GM23338 (cell line): ENCODE results near the gene BMPR1B. TPM values are rescaled to one million over a fixed set of nuclear protein-coding genes. Genes with fewer than 3 reads are reported as not detected.

Experiments
- ATAC-seq: fragments of 200-7000 bp; cut with Tn5 transposase; 3 replicates; pipeline ENCODE4 v1.9.1; 2020
- DNase-seq: peaks from one replicate; pipeline ENCODE4 v3.0.0-alpha.2; 2015; ENCODE audit warnings: low spot score
- H2AFZ ChIP-seq: fragments of 200-600 bp; sonication (generic); 2 replicates; pipeline ENCODE4 v1.8.0; 2016; ENCODE audit warnings: antibody characterized with exemption, mild to moderate bottlenecking, moderate library complexity
- H3F3A ChIP-seq: fragments of 200-600 bp; sonication (generic); replicated peaks from 2 replicates; pipeline ENCODE4 v1.8.0; 2017; ENCODE audit warnings: antibody characterized with exemption, mixed run types, low read depth
- H3K27ac ChIP-seq: fragments of 200-600 bp; sonication (generic); 2 replicates; pipeline ENCODE4 v1.6.1; 2016; ENCODE audit warnings: low read depth
- H3K27me3 ChIP-seq: fragments of 200-600 bp; sonication (generic); 2 replicates; pipeline ENCODE4 v1.8.0; 2016; ENCODE audit warnings: mild to moderate bottlenecking, mixed run types, moderate library complexity; ENCODE audit not compliant: insufficient read depth
- H3K36me3 ChIP-seq: fragments of 200-600 bp; sonication (generic); 2 replicates; pipeline ENCODE4 v1.8.0; 2016; ENCODE audit warnings: mild to moderate bottlenecking; ENCODE audit not compliant: insufficient read depth
- H3K4me1 ChIP-seq: fragments of 200-600 bp; sonication (generic); 2 replicates; pipeline ENCODE4 v1.8.0; 2016; ENCODE audit warnings: mild to moderate bottlenecking, moderate library complexity; ENCODE audit not compliant: insufficient read depth
- H3K4me2 ChIP-seq: fragments of 200-600 bp; sonication (generic); 2 replicates; pipeline ENCODE4 v1.7.1; 2017; ENCODE audit warnings: mixed run types
- H3K4me3 ChIP-seq: fragments of 200-600 bp; sonication (generic); 2 replicates; pipeline ENCODE4 v1.6.1; 2016; ENCODE audit warnings: mixed run types
- H3K79me2 ChIP-seq: fragments of 200-600 bp; sonication (generic); replicated peaks from 2 replicates; pipeline ENCODE4 v1.8.0; 2017; ENCODE audit warnings: mild to moderate bottlenecking; ENCODE audit not compliant: insufficient read depth
- H3K9me2 ChIP-seq: fragments of 200-600 bp; sonication (generic); 2 replicates; pipeline ENCODE4 v1.8.0; 2017; ENCODE audit not compliant: insufficient read depth
- H4K20me1 ChIP-seq: fragments of 200-600 bp; sonication (generic); replicated peaks from 2 replicates; pipeline ENCODE4 v1.8.0; 2017; ENCODE audit warnings: mild to moderate bottlenecking; ENCODE audit not compliant: insufficient read depth
- H3K27ac Mint-ChIP-seq: 2 replicates; pipeline ENCODE4 v1.8.0; 2020; ENCODE audit warnings: inconsistent platforms, mild to moderate bottlenecking, moderate library complexity, mixed read lengths
- H3K27me3 Mint-ChIP-seq: 3 replicates; pipeline ENCODE4 v1.8.0; 2022; ENCODE audit warnings: low read depth, mild to moderate bottlenecking, moderate library complexity, mixed read lengths, inconsistent platforms; ENCODE audit not compliant: insufficient read depth, poor library complexity
- H3K36me3 Mint-ChIP-seq: 3 replicates; pipeline ENCODE4 v1.8.0; 2021; ENCODE audit warnings: low read depth, mild to moderate bottlenecking, inconsistent platforms, moderate library complexity, mixed read lengths
- H3K4me1 Mint-ChIP-seq: 3 replicates; pipeline ENCODE4 v1.8.0; 2020; ENCODE audit warnings: mild to moderate bottlenecking, inconsistent platforms, mixed read lengths
- H3K4me3 Mint-ChIP-seq: 3 replicates; pipeline ENCODE4 v1.8.0; 2021; ENCODE audit warnings: moderate library complexity, mild to moderate bottlenecking, inconsistent platforms, mixed read lengths
- H3K9me3 Mint-ChIP-seq: 3 replicates; pipeline ENCODE4 v1.8.0; 2020; ENCODE audit warnings: moderate library complexity, mild to moderate bottlenecking, inconsistent platforms, mixed read lengths
- CTCF ChIP-seq, 2 experiments: fragments of 200-600 bp in 1 of 2; sonication (generic) in 1 of 2; conservative IDR thresholded peaks; 2 replicates each; pipeline versions ENCODE4 v1.5.1 to v1.6.1; 2016 to 2017; ENCODE audit warnings: antibody characterized with exemption in 2 of 2, low read depth in 2 of 2, mild to moderate bottlenecking in 2 of 2, moderate library complexity in 1 of 2
- EZH2phosphoT487 ChIP-seq: fragments of 200-600 bp; sonication (generic); IDR thresholded peaks from one replicate; pipeline ENCODE4 v1.8.1; 2018; ENCODE audit warnings: antibody characterized with exemption; ENCODE audit not compliant: unreplicated experiment
- NANOG ChIP-seq: IDR thresholded peaks from 2 replicates; pipeline ENCODE4 v1.6.1; 2016; ENCODE audit warnings: antibody characterized with exemption, borderline replicate concordance
- ZNF114 ChIP-seq: fragments of 250-450 bp; sonication (Bioruptor Pico); IDR thresholded peaks from 2 replicates; pipeline ENCODE4 v1.5.0; 2020; ENCODE audit warnings: mild to moderate bottlenecking, moderate library complexity
- polyA plus RNA-seq: library from polyadenylated mRNA; unstranded; fragments of >200 nt; fragmentation: Nextera tagmentation; extraction: Ambion mirVana; gene quantifications from 2 replicates; pipeline ENCODE4 v1.2.1, GENCODE V29; 2016
- total RNA-seq: library from RNA; depleted of rRNA; stranded (reverse); fragments of >200 nt; shearing (Covaris generic); gene quantifications from 2 replicates; pipeline ENCODE4 v1.2.3, GENCODE V29; 2014
- TF ChIP-seq, protein P1 (sequence below): fragments of 250-450 bp; sonication (Bioruptor Pico); IDR thresholded peaks from 2 replicates; pipeline ENCODE4 v1.5.0; 2020; ENCODE audit warnings: mild to moderate bottlenecking, moderate library complexity
- TF ChIP-seq, protein P2 (sequence below): IDR thresholded peaks from 2 replicates; pipeline ENCODE4 v1.6.1; 2016; ENCODE audit warnings: antibody characterized with exemption

BMPR1B gene
- total and polyA plus RNA-seq, 2 experiments from 2014 or later: 0.48 to 1.0 TPM

- TF ChIP-seq CTCF (conservative IDR thresholded peaks at IDR 0.05; ENCODE audit: low read depth in 2 of 2) (no peak), NANOG (no peak)
Observed at GRCh38 chr4:95051702-95052020, 293.9 kb downstream of the BMPR1B start (continued).

- H3K9me3 Mint-ChIP-seq: peaks cover 4% of the 10 kb centered on the region; the same call in 2 of the 3 replicates
- Histone ChIP-seq H3F3A (no peaks in the 10 kb centered on the region), H3K4me2 (no peak overlapping the region), H3K4me1 (peaks cover 7% of the 10 kb centered on the region; the same call in 1 of the 2 replicates), H3K4me3 (no peak overlapping the region), H4K20me1 (no peaks in the 10 kb centered on the region), H3K27me3 (no peaks in the 10 kb centered on the region), H3K27ac (no peak overlapping the region), H2AFZ (no peak overlapping the region), H3K36me3 (no peaks in the 10 kb centered on the region), H3K9me2 (no peaks in the 10 kb centered on the region), H3K79me2 (no peaks in the 10 kb centered on the region)
- TF ChIP-seq ZNF114 (CRISPR knock-in tag): no peak
- TF ChIP-seq, protein P1, sequence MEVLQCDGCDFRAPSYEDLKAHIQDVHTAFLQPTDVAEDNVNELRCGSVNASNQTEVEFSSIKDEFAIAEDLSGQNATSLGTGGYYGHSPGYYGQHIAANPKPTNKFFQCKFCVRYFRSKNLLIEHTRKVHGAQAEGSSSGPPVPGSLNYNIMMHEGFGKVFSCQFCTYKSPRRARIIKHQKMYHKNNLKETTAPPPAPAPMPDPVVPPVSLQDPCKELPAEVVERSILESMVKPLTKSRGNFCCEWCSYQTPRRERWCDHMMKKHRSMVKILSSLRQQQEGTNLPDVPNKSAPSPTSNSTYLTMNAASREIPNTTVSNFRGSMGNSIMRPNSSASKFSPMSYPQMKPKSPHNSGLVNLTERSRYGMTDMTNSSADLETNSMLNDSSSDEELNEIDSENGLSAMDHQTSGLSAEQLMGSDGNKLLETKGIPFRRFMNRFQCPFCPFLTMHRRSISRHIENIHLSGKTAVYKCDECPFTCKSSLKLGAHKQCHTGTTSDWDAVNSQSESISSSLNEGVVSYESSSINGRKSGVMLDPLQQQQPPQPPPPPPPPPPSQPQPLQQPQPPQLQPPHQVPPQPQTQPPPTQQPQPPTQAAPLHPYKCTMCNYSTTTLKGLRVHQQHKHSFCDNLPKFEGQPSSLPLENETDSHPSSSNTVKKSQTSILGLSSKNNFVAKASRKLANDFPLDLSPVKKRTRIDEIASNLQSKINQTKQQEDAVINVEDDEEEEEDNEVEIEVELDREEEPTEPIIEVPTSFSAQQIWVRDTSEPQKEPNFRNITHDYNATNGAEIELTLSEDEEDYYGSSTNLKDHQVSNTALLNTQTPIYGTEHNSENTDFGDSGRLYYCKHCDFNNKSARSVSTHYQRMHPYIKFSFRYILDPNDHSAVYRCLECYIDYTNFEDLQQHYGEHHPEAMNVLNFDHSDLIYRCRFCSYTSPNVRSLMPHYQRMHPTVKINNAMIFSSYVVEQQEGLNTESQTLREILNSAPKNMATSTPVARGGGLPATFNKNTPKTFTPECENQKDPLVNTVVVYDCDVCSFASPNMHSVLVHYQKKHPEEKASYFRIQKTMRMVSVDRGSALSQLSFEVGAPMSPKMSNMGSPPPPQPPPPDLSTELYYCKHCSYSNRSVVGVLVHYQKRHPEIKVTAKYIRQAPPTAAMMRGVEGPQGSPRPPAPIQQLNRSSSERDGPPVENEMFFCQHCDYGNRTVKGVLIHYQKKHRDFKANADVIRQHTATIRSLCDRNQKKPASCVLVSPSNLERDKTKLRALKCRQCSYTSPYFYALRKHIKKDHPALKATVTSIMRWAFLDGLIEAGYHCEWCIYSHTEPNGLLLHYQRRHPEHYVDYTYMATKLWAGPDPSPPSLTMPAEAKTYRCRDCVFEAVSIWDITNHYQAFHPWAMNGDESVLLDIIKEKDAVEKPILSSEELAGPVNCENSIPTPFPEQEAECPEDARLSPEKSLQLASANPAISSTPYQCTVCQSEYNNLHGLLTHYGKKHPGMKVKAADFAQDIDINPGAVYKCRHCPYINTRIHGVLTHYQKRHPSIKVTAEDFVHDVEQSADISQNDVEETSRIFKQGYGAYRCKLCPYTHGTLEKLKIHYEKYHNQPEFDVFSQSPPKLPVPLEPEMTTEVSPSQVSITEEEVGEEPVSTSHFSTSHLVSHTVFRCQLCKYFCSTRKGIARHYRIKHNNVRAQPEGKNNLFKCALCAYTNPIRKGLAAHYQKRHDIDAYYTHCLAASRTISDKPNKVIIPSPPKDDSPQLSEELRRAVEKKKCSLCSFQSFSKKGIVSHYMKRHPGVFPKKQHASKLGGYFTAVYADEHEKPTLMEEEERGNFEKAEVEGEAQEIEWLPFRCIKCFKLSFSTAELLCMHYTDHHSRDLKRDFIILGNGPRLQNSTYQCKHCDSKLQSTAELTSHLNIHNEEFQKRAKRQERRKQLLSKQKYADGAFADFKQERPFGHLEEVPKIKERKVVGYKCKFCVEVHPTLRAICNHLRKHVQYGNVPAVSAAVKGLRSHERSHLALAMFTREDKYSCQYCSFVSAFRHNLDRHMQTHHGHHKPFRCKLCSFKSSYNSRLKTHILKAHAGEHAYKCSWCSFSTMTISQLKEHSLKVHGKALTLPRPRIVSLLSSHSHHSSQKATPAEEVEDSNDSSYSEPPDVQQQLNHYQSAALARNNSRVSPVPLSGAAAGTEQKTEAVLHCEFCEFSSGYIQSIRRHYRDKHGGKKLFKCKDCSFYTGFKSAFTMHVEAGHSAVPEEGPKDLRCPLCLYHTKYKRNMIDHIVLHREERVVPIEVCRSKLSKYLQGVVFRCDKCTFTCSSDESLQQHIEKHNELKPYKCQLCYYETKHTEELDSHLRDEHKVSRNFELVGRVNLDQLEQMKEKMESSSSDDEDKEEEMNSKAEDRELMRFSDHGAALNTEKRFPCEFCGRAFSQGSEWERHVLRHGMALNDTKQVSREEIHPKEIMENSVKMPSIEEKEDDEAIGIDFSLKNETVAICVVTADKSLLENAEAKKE: no peak
- TF ChIP-seq, protein P2, sequence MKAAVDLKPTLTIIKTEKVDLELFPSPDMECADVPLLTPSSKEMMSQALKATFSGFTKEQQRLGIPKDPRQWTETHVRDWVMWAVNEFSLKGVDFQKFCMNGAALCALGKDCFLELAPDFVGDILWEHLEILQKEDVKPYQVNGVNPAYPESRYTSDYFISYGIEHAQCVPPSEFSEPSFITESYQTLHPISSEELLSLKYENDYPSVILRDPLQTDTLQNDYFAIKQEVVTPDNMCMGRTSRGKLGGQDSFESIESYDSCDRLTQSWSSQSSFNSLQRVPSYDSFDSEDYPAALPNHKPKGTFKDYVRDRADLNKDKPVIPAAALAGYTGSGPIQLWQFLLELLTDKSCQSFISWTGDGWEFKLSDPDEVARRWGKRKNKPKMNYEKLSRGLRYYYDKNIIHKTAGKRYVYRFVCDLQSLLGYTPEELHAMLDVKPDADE: no peak
- no peak for TF ChIP-seq EZH2phosphoT487
- H3K27ac Mint-ChIP-seq: no peak overlapping the region
- H3K4me3 Mint-ChIP-seq: no peak overlapping the region
- H3K27me3 Mint-ChIP-seq: no peaks in the 10 kb centered on the region
- ATAC-seq: no peak
- no peak for DNase-seq
- H3K36me3 Mint-ChIP-seq: peaks cover 3% of the 10 kb centered on the region; the same call in 1 of the 3 replicates
- H3K4me1 Mint-ChIP-seq: peaks cover 14% of the 10 kb centered on the region; the same call in 2 of the 3 replicates
Observed at GRCh38 chr4:95058991-95059390, 301.2 kb downstream of the BMPR1B start.
